OCI-LY3 (cell line): ENCODE data around the gene SNTN.
A peak's percentile ranks its signal among the peaks of the same experiment; 100 is the strongest.

ENCODE experiments used
- H2AFZ ChIP-seq: fragments of 200-600, 300-600 bp; shearing (Covaris generic); 2 replicates; pipeline ENCODE4 v1.6.0; 2014; ENCODE audit warnings: antibody characterized with exemption, low read depth, low read length
- H3K27ac ChIP-seq: fragments of 200-600, 300-600 bp; sonication (generic); 2 replicates; pipeline ENCODE4 v1.5.1; 2014; ENCODE audit warnings: mild to moderate bottlenecking, low read length, moderate library complexity, mixed read lengths
- H3K27me3 ChIP-seq: fragments of 200-600, 300-600 bp; sonication (generic); 2 replicates; pipeline ENCODE4 v1.6.1; 2014; ENCODE audit warnings: low read depth, low read length, mixed read lengths
- H3K36me3 ChIP-seq: fragments of 200-600, 300-600 bp; sonication (generic); replicated peaks from 2 replicates; pipeline ENCODE3; 2014; ENCODE audit warnings: low read depth, low read length, mixed read lengths
- H3K4me1 ChIP-seq: fragments of 300-600, 200-600 bp; sonication (generic); 2 replicates; pipeline ENCODE4 v1.6.1; 2014; ENCODE audit warnings: low read length, mixed read lengths
- H3K4me2 ChIP-seq: fragments of 200-600, 300-600 bp; sonication (generic); 2 replicates; pipeline ENCODE4 v1.6.1; 2014; ENCODE audit warnings: low read length, mixed read lengths
- H3K4me3 ChIP-seq: fragments of 300-600, 200-600 bp; sonication (generic); 2 replicates; pipeline ENCODE4 v1.5.1; 2014; ENCODE audit warnings: antibody characterized with exemption, mild to moderate bottlenecking, low read length, moderate library complexity
- H3K79me2 ChIP-seq: fragments of 300-600, 200-600 bp; shearing (Covaris generic); 2 replicates; pipeline ENCODE4 v1.6.1; 2014; ENCODE audit warnings: mild to moderate bottlenecking, low read length, mixed read lengths
- H3K9ac ChIP-seq: fragments of 300-600, 200-600 bp; shearing (Covaris generic); 2 replicates; pipeline ENCODE4 v1.6.0; 2014; ENCODE audit warnings: mild to moderate bottlenecking, low read length, moderate library complexity
- H3K9me3 ChIP-seq: fragments of 200-600, 300-600 bp; shearing (Covaris generic); 2 replicates; pipeline ENCODE4 v1.6.1; 2014; ENCODE audit warnings: low read length, mixed read lengths; ENCODE audit not compliant: insufficient read depth
- H4K20me1 ChIP-seq: fragments of 200-600, 300-600 bp; sonication (generic); 2 replicates; pipeline ENCODE4 v1.6.1; 2016; ENCODE audit warnings: low read length, mixed read lengths; ENCODE audit not compliant: insufficient read depth
- EZH2phosphoT487 ChIP-seq: fragments of 200-600 bp; shearing (Covaris generic); IDR thresholded peaks from 2 replicates; pipeline ENCODE4 v1.6.1; 2018; ENCODE audit warnings: antibody characterized with exemption, mixed run types, low read depth
- TF ChIP-seq, protein P1 (sequence below): fragments of 200-600, 300-600 bp; sonication (generic); IDR thresholded peaks from 2 replicates; pipeline ENCODE4 v1.5.1; 2014; ENCODE audit warnings: antibody characterized with exemption, low read length, low read depth

The SNTN gene

DNA sequence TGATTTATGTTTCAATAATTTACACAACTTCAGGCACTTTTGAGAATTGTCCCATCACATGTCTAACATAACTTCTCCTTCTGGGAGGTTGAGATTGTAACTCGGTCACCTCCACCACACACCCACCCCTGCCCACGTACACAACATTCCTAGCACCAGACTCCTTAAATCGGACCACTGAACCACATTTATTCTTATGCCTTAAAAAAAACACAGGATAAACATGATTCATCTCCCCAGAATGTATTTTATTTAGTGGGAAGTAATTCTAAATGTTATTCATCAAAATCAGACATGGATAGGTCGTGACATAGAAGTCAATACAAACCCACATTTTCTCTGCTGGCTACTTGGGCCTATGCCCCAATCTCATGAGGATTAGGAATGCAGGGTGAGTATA lies 3.0 kb downstream of the SNTN start:
- Histone ChIP-seq H3K9ac (no peak overlapping the region), H3K4me2 (no peak overlapping the region), H3K79me2 (no peaks in the 10 kb centered on the region), H3K27ac (no peak overlapping the region), H3K4me3 (no peak overlapping the region), H3K27me3 (no peaks in the 10 kb centered on the region), H3K36me3 (no peaks in the 10 kb centered on the region), H4K20me1 (no peaks in the 10 kb centered on the region), H3K9me3 (no peaks in the 10 kb centered on the region), H2AFZ (no peak overlapping the region), H3K4me1 (no peaks in the 10 kb centered on the region)
- TF ChIP-seq, protein P1, sequence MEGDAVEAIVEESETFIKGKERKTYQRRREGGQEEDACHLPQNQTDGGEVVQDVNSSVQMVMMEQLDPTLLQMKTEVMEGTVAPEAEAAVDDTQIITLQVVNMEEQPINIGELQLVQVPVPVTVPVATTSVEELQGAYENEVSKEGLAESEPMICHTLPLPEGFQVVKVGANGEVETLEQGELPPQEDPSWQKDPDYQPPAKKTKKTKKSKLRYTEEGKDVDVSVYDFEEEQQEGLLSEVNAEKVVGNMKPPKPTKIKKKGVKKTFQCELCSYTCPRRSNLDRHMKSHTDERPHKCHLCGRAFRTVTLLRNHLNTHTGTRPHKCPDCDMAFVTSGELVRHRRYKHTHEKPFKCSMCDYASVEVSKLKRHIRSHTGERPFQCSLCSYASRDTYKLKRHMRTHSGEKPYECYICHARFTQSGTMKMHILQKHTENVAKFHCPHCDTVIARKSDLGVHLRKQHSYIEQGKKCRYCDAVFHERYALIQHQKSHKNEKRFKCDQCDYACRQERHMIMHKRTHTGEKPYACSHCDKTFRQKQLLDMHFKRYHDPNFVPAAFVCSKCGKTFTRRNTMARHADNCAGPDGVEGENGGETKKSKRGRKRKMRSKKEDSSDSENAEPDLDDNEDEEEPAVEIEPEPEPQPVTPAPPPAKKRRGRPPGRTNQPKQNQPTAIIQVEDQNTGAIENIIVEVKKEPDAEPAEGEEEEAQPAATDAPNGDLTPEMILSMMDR, result no peak
- no peak for TF ChIP-seq EZH2phosphoT487

DNA sequence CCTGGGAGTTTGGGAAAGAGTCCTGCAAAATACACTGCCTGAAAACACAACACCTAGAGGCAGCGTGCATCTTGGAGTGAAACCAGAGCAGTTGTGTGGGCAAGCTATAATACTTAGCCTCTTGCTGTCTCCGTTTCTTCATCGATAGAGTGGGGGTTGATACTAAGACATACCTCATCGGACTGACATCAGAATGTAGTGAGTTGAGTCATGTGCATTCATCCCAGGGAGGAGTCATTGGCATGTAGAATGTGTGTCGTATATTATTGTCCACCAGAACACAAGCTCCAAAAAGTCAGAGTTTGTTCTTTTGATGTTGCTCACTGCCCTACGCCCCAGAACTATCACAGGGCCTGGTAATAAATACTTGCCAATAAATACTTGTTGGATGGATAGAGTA lies 4.3 kb downstream of the SNTN start:
- no peak overlapping the region for H3K4me3 ChIP-seq
- no peaks in the 10 kb centered on the region for H3K27me3 ChIP-seq
- H4K20me1 ChIP-seq, result no peaks in the 10 kb centered on the region
- no peaks in the 10 kb centered on the region for H3K4me1 ChIP-seq
- H2AFZ ChIP-seq, result no peak overlapping the region
- no peaks in the 10 kb centered on the region for H3K9me3 ChIP-seq
- no peak overlapping the region for H3K9ac ChIP-seq
- H3K36me3 ChIP-seq, result no peaks in the 10 kb centered on the region
- H3K27ac ChIP-seq, result no peak overlapping the region
- no peak overlapping the region for H3K4me2 ChIP-seq
- no peaks in the 10 kb centered on the region for H3K79me2 ChIP-seq
- no peak for TF ChIP-seq EZH2phosphoT487
- TF ChIP-seq, protein P1, result no peak

DNA sequence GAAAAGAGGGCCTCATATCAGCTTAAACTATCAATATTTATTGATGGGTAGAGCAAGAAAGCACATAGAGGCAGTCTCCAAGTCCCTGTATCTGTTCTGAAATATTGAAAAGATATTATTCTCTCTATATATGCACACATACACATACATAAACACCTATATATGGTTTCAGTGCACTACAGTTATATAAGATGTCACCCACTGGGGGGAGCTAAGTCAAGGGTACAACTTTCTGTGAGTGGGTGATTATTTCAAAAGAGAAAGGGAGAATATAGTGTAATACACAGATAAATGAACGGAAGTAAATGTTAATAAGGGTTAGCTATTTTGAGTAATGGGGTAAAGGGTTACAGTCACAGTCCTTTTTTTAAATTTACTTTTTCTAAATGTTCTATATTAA lies 8.8 kb downstream of the SNTN start:
- H3K27me3 ChIP-seq, result no peaks in the 10 kb centered on the region
- no peak overlapping the region for H3K27ac ChIP-seq
- H3K4me3 ChIP-seq, result no peak overlapping the region
- H4K20me1 ChIP-seq, result no peaks in the 10 kb centered on the region
- H3K4me1 ChIP-seq, result no peaks in the 10 kb centered on the region
- no peak overlapping the region for H3K9ac ChIP-seq
- no peaks in the 10 kb centered on the region for H3K79me2 ChIP-seq
- H3K36me3 ChIP-seq, result no peaks in the 10 kb centered on the region
- no peaks in the 10 kb centered on the region for H3K9me3 ChIP-seq
- TF ChIP-seq, protein P1, result peak; percentile 36
- TF ChIP-seq EZH2phosphoT487, result no peak
- H2AFZ ChIP-seq, result no peak overlapping the region
- H3K4me2 ChIP-seq, result no peak overlapping the region

DNA sequence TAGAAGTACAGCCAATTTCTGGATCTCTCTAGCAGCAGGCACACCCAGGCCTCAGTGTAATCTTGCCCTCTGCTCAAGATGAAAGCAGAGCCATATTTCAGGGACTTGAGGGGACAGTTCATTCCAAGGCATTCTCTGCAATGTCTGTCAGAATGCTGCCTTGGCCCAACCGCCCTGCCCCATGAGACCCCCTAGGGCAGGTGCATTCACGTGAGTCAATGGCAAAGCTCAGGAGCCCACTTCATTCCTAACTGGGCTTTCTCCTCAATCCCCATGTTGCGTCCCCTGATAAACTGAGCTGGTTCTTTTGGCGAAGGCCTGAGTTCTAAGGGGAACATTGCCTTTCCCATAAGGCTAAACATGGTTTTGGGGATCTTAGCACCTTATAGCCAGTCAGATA lies 9.5 kb downstream of the SNTN start:
- Histone ChIP-seq H3K4me3 (no peak overlapping the region), H3K36me3 (no peaks in the 10 kb centered on the region), H3K9me3 (no peaks in the 10 kb centered on the region), H2AFZ (no peak overlapping the region), H4K20me1 (no peaks in the 10 kb centered on the region), H3K4me1 (no peaks in the 10 kb centered on the region), H3K79me2 (no peaks in the 10 kb centered on the region), H3K27me3 (no peaks in the 10 kb centered on the region), H3K4me2 (no peak overlapping the region), H3K27ac (no peak overlapping the region), H3K9ac (no peak overlapping the region)
- TF ChIP-seq, protein P1, result no peak
- no peak for TF ChIP-seq EZH2phosphoT487
